Measurements from ENCODE around the gene GPR65.
"Not testable (repeated sequence)": the region's sequence is repeated elsewhere in the genome, so short reads cannot be mapped to it uniquely, and the experiment has no call there.

The GPR65 gene

DNA sequence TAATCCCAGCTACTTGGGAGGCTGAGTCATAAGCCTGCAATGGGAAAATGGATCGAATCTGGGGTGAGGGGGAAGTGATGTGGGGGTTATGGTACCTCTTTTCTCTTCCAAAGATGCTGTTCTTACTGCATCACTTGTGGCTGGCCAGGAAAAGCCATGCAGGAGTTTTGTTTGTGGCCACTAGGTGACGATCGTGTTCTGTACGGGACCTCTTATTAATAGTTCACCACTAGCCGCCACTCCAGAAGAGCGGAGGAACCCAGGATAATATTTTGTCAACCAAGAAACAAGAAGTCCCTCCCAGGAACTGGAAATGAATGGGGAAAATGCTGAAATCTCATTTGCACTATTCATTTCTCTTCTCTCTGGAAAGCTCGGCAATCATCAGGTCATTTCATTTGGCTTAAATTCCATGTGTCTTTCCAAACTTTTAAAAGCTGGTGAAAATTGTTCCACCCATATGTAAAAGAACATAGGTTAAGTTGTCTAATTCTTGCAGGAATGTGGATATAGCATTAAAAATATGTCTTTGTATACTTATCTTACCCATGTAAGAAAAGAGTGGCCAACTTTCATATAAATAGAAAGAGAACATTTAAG is 8.9 kb downstream of the GPR65 start:
- TF ChIP-seq, protein P1, sequence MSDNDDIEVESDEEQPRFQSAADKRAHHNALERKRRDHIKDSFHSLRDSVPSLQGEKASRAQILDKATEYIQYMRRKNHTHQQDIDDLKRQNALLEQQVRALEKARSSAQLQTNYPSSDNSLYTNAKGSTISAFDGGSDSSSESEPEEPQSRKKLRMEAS (IDR thresholded peaks at IDR 0.05; ENCODE audit: low read depth, low read length): no peak
- TF ChIP-seq, protein P2, sequence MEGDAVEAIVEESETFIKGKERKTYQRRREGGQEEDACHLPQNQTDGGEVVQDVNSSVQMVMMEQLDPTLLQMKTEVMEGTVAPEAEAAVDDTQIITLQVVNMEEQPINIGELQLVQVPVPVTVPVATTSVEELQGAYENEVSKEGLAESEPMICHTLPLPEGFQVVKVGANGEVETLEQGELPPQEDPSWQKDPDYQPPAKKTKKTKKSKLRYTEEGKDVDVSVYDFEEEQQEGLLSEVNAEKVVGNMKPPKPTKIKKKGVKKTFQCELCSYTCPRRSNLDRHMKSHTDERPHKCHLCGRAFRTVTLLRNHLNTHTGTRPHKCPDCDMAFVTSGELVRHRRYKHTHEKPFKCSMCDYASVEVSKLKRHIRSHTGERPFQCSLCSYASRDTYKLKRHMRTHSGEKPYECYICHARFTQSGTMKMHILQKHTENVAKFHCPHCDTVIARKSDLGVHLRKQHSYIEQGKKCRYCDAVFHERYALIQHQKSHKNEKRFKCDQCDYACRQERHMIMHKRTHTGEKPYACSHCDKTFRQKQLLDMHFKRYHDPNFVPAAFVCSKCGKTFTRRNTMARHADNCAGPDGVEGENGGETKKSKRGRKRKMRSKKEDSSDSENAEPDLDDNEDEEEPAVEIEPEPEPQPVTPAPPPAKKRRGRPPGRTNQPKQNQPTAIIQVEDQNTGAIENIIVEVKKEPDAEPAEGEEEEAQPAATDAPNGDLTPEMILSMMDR (IDR thresholded peaks at IDR 0.05; ENCODE audit: low read depth, low read length): peak; percentile 88
- H3K4me3 ChIP-seq (ENCODE audit: low read depth, low read length): no peak overlapping the region
- peak; percentile 63 for DNase-seq (ENCODE audit: low read depth)

DNA sequence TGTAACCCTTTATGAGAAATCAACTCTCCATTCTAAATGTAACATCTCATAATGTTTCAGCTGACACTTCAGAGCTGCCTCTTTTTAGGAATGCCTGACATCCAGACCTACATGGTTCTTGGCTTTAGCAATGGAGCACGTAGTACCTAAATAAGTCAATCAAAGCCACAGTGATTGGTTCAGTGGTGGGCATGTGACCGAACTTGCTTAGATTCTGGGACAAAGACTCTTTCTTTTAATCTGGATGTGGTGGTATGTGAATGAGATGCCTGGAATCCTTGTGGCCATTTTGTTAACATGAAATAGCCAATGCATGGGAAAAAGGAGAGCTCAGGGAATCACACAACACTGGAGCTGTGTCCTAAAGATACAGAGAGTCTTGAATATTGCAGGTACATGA is 11.8 kb downstream of the GPR65 start:
- no peak for DNase-seq (ENCODE audit: low read depth)
- TF ChIP-seq, protein P2 (IDR thresholded peaks at IDR 0.05; ENCODE audit: low read depth, low read length): no peak
- TF ChIP-seq MYC (IDR thresholded peaks at IDR 0.05; ENCODE audit: low read depth, low read length) (no peak), POLR2A (IDR thresholded peaks at IDR 0.05; ENCODE audit: extremely low read depth, insufficient read length) (no peak)
- TF ChIP-seq, protein P1 (IDR thresholded peaks at IDR 0.05; ENCODE audit: low read depth, low read length): no peak

DNA sequence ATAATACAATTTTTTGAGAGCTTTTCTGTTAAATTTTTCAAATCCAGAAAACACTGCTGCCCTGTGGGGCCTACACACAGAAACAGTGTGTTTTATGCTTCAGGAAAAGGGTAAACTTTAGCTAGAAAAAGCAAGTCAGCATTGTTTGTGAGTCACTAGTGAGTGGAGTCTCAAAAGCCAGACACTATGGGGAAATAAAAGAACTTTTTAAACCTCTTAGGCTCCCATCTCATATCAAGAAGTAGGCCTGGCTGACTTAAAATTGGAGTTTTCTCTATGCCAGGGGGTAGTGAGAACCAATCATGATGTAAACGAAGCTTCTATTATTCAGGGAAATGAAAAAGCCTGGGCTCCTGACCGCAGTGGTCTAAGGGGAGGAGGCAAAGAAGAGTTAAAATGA is 12.6 kb downstream of the GPR65 start:
- no peak for TF ChIP-seq MYC (IDR thresholded peaks at IDR 0.05; ENCODE audit: low read depth, low read length)
- TF ChIP-seq, protein P2 (IDR thresholded peaks at IDR 0.05; ENCODE audit: low read depth, low read length): no peak
- TF ChIP-seq POLR2A (IDR thresholded peaks at IDR 0.05; ENCODE audit: extremely low read depth, insufficient read length): no peak
- TF ChIP-seq, protein P1 (IDR thresholded peaks at IDR 0.05; ENCODE audit: low read depth, low read length): no peak
- H3K4me3 ChIP-seq (ENCODE audit: low read depth, low read length): no peak overlapping the region
- DNase-seq (ENCODE audit: low read depth): no peak

More for the DNA sequence above, 11.8 kb downstream of the GPR65 start:
- no peak overlapping the region for H3K4me3 ChIP-seq (ENCODE audit: low read depth, low read length)

DNA sequence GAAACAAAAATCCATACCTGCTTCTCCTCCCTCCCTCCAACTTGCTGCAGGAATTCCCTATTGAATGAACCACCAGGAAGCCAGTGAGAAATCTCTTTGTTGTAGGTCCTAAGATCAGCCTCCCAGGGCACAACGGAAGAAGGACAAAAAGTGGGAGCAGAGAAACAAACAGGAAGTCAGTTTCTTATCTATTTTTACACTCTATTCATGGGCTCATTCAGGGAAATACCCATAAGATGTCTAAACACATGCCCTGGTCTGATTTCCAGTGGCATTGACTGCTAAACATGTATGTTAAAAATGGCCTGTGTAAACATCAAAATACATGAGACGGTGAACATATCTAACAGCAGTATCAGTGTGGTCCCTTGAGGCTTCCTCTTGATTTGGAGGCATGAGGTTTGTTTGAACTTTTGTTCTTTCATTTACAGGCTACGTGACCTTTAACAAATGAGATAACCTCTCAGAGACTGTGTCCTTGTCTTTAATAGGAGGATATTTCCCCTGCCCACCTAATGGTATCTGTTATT is 18.8 kb downstream of the GPR65 start:
- no peak overlapping the region for H3K4me3 ChIP-seq (ENCODE audit: low read depth, low read length)
- DNase-seq (ENCODE audit: low read depth): no peak
- TF ChIP-seq, protein P1 (IDR thresholded peaks at IDR 0.05; ENCODE audit: low read depth, low read length): no peak
- TF ChIP-seq MYC (IDR thresholded peaks at IDR 0.05; ENCODE audit: low read depth, low read length) (no peak), POLR2A (IDR thresholded peaks at IDR 0.05; ENCODE audit: extremely low read depth, insufficient read length) (no peak)
- TF ChIP-seq, protein P2 (IDR thresholded peaks at IDR 0.05; ENCODE audit: low read depth, low read length): no peak

DNA sequence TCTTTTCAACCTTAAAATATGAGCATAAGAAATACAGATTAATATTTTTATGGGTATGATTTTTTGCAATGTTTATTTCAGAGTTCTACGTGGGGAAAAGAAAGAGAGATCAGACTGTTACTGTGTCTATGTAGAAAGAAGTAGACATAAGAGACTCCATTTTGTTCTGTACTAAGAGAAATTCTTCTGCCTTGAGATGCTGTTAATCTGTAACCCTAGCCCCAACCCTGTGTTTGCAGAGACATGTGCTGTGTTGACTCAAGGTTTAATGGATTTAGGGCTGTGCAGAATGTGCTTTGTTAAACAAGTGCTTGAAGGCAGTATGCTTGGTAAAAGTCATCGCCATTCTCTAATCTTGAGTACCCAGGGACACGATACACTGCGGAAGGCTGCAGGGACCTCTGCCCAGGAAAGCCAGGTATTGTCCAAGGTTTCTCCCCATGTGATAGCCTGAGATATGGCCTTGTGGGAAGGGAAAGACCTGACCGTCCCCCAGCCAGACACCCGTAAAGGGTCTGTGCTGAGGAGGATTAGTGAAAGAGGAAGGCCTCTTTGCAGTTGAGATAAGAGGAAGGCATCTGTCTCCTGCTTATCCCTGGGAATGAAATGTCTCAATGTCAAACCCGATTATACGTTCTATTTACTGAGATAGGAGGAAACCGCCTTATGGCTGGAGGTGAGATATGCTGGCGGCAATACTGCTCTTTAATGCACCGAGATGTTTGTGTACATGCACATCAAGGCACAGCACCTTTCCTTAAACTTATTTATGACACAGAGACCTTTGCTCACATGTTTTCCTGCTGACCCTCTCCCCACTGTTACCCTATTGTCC is 19.5 kb downstream of the GPR65 start:
- not testable (repeated sequence) for DNase-seq (ENCODE audit: low read depth); H3K4me3 ChIP-seq (ENCODE audit: low read depth, low read length)

DNA sequence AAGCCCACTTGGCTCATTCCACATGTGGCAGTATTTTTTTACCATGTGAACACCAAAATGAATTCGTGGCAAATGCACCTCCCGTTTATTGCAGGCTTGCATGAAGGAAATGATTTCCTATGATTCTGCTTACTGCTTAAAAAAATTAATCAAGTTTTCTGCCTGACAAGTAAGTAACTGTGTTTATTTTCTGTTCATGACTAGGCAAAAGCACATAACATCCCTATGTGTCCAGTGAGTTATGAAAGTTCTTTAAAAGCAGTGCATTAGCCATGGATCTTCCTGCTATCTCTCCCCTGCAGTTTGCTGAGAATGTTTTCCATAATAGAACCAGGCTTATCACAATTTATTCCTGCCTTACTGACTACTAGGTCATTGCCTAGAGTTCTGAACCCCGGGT is 20.4 kb downstream of the GPR65 start:
- TF ChIP-seq, protein P1 (IDR thresholded peaks at IDR 0.05; ENCODE audit: low read depth, low read length): no peak
- TF ChIP-seq MYC (IDR thresholded peaks at IDR 0.05; ENCODE audit: low read depth, low read length): no peak
- no peak for TF ChIP-seq POLR2A (IDR thresholded peaks at IDR 0.05; ENCODE audit: extremely low read depth, insufficient read length)
- TF ChIP-seq, protein P2 (IDR thresholded peaks at IDR 0.05; ENCODE audit: low read depth, low read length): no peak
- no peak overlapping the region for H3K4me3 ChIP-seq (ENCODE audit: low read depth, low read length)
- DNase-seq (ENCODE audit: low read depth): no peak

All from NB4 (cell line).